AG04450 (cell line): Measurements from ENCODE around the gene IL16. TPM values are rescaled to one million over a fixed set of nuclear protein-coding genes. Genes with fewer than 3 reads are reported as not detected.
A peak's percentile ranks its signal among the peaks of the same experiment; 100 is the strongest.

Experiments
- CTCF ChIA-PET: fragments of 300-600, 350-600 bp; formaldehyde crosslinking; extraction: SDS; loops from one replicate; lab custom pipeline; 2022; ENCODE audit warnings: antibody characterized with exemption, inconsistent platforms; lab: Charles Lee
- POLR2A ChIA-PET: fragments of 350-600 bp; formaldehyde crosslinking; extraction: SDS; loops from one replicate; lab custom pipeline; 2021; ENCODE audit warnings: antibody characterized with exemption, inconsistent platforms; lab: Yijun Ruan, JAX
- DNase-seq: peaks from one replicate; pipeline ENCODE4 v3.0.0-alpha.2; 2011; ENCODE audit warnings: low read depth, low spot score
- H3K27ac ChIP-seq: one replicate; pipeline ENCODE4 v1.5.1; 2012; ENCODE audit warnings: low read depth, low read length, control low read depth
- H3K27me3 ChIP-seq: one replicate; pipeline ENCODE4 v1.6.0; 2012; ENCODE audit warnings: low read length; ENCODE audit not compliant: control insufficient read depth, insufficient read depth
- H3K4me3 ChIP-seq: 2 replicates; pipeline ENCODE4 v1.5.1; 2011; ENCODE audit warnings: mild to moderate bottlenecking, low read depth, low read length, control low read depth
- H3K9me3 ChIP-seq: 2 replicates; pipeline ENCODE4 v1.5.1; 2012; ENCODE audit warnings: low read length; ENCODE audit not compliant: control insufficient read depth, insufficient read depth
- polyA plus RNA-seq: library from polyadenylated mRNA; depleted of rRNA; stranded (reverse); fragments of >200 nt; gene quantifications from 2 replicates; pipeline ENCODE4 v1.2.3, GENCODE V29; 2011
- TF ChIP-seq, protein P1 (sequence below): IDR thresholded peaks from 2 replicates; pipeline ENCODE4 v1.5.1; 2011; ENCODE audit warnings: low read depth, low read length, control low read depth, inconsistent platforms

IL16 gene
- polyA plus RNA-seq, 1 experiment = 3.8 TPM

DNA sequence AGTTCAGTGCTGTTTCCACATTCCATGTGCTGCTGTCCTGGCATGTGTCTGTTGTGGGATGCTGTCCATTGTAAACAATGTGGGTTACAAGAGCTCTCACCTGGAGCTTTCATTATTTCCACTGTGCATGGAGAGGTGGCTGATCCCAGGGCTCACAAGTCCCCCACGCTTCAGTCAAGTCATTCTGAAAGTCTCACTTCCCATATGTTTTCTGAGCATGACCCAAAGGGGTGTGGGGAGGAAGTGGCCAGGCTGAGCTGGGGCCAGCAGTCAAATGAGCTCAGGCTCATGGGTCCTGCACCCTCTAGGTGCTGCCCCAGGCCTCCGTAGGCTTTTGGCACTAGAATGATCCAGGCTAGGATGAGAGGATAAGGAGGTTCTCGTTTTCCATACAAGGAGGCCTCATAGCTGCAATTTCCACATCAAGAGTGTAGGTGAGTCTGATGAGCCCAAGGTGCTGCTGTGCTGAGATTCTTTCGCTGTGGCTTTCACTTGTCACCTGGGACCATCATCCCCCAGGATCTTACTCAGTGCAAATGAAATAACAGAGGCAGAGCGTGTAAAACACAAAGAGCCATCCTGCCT is 105.2 kb downstream of the IL16 start:
- TF ChIP-seq, protein P1, sequence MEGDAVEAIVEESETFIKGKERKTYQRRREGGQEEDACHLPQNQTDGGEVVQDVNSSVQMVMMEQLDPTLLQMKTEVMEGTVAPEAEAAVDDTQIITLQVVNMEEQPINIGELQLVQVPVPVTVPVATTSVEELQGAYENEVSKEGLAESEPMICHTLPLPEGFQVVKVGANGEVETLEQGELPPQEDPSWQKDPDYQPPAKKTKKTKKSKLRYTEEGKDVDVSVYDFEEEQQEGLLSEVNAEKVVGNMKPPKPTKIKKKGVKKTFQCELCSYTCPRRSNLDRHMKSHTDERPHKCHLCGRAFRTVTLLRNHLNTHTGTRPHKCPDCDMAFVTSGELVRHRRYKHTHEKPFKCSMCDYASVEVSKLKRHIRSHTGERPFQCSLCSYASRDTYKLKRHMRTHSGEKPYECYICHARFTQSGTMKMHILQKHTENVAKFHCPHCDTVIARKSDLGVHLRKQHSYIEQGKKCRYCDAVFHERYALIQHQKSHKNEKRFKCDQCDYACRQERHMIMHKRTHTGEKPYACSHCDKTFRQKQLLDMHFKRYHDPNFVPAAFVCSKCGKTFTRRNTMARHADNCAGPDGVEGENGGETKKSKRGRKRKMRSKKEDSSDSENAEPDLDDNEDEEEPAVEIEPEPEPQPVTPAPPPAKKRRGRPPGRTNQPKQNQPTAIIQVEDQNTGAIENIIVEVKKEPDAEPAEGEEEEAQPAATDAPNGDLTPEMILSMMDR = no peak
- DNase-seq = no peak
- Histone ChIP-seq H3K4me3 (no peak overlapping the region), H3K27me3 (no peaks in the 10 kb centered on the region), H3K9me3 (no peaks in the 10 kb centered on the region), H3K27ac (no peak overlapping the region)
- ChIA-PET CTCF (interaction anchor here (0.7 to 1.4 kb wide), 4 partner anchors 35 to 107 kb away, joined by 3 to 6 read pairs (median 3); no protein-coding TSS in a partner anchor), POLR2A (no interaction called here)

GRCh38 chr15:81302701-81303109 is 106.0 kb downstream of the IL16 start:
- Histone ChIP-seq H3K9me3 (no peaks in the 10 kb centered on the region), H3K27me3 (no peaks in the 10 kb centered on the region), H3K27ac (no peak overlapping the region), H3K4me3 (no peak overlapping the region)
- CTCF ChIA-PET = interaction anchor here (3.0 kb wide), 1 partner anchor 36 kb away, joined by 14 read pairs; no protein-coding TSS in a partner anchor
- TF ChIP-seq, protein P1 = no peak
- POLR2A ChIA-PET = no interaction called here
- DNase-seq = no peak

DNA sequence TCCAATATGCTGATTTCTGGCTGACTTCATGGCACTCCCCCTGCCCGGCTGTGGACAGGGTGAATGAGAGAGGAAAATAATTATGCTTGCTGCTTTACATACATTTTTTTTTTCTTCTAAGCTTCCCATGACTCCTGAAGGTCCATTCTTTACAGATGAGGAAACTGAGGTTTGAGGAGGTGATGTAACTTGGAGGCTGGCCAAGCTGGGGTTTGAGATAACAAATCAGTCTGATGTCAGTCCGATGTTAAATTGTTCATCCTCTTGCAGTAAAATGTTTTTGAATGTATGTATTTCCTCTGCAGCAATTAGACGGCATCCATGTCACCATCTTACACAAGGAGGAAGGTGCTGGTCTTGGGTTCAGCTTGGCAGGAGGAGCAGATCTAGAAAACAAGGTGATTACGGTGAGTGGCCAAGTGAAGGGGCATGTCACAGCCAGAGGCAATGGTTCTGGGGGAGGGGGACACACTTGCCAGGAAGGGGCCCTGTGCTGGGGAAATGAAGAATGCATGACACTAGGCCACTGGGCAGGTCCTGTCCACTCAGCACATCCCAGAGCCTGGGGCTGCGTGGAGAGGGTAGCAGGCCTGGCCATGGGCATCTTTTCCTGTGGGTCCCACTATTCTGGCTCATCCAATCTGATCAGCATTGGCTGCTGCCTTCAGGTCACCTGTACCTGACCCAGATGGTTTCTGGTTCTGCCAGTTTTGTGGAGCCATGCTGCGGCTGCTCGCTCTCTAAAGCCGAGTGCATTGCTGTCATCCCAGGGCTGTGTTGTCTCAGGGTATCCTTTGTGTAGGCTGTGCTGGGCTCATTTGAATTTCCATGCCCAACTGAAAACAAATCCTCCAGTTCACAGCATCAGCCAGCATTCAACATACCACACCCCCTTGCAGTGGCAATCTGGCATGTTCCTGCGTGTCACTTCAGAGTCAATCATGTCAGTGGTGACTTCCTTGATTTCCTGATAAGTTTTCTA is 106.9 kb downstream of the IL16 start:
- TF ChIP-seq, protein P1 = no peak
- no peaks in the 10 kb centered on the region for H3K9me3 ChIP-seq
- peak overlapping the region; percentile 61 for H3K27ac ChIP-seq
- no peaks in the 10 kb centered on the region for H3K27me3 ChIP-seq
- ChIA-PET CTCF (interaction anchor here (1.0 to 3.0 kb wide), 2 partner anchors 16 to 37 kb away, joined by 3 to 14 read pairs; no protein-coding TSS in a partner anchor), POLR2A (no interaction called here)
- no peak overlapping the region for H3K4me3 ChIP-seq
- DNase-seq = no peak

DNA sequence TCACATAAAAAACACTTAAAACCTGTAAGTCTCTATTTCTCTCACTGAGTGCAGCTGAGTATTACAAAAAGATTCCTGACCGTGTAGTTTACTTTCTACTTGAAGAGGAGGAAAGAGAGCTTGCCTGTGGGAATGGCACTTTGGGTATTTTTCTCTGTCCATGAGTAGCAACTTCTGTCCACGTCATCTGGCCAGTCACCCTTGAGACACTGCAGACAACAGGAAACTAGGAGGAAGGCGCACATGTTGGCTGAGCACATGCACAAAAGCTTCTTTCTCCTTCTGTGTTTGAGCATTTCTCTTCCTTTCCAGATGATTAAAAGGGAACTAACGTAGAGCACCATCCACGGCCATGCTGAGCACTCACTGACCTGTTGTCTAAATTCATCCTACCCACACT is 107.5 kb downstream of the IL16 start:
- ChIA-PET POLR2A (no interaction called here), CTCF (interaction anchor here (1.0 to 3.0 kb wide), 2 partner anchors 15 to 38 kb away, joined by 3 to 14 read pairs; no protein-coding TSS in a partner anchor)
- Histone ChIP-seq H3K27me3 (no peaks in the 10 kb centered on the region), H3K27ac (peak overlapping the region; percentile 61), H3K9me3 (no peaks in the 10 kb centered on the region), H3K4me3 (no peak overlapping the region)
- TF ChIP-seq, protein P1 = no peak
- DNase-seq = no peak
